Hepatocyte (in vitro differentiated cells): ENCODE data around the gene DNAJC5. TPM values are rescaled to one million over a fixed set of nuclear protein-coding genes. Genes with fewer than 3 reads are reported as not detected.

Experiments used
- DNase-seq: peaks from one replicate; pipeline ENCODE4 v3.0.0-alpha.2; 2016; ENCODE audit warnings: low spot score
- H2AFZ ChIP-seq: fragments of 200-600 bp; sonication (generic); 2 replicates; pipeline ENCODE4 v1.6.0; 2016; ENCODE audit warnings: antibody characterized with exemption, mild to moderate bottlenecking
- H3K27ac ChIP-seq: fragments of 200-600 bp; sonication (generic); 2 replicates; pipeline ENCODE4 v1.5.1; 2016; ENCODE audit warnings: mild to moderate bottlenecking
- H3K27me3 ChIP-seq: fragments of 200-600 bp; sonication (generic); 2 replicates; pipeline ENCODE4 v1.6.1; 2016
- H3K36me3 ChIP-seq: fragments of 200-600 bp; sonication (generic); replicated peaks from 2 replicates; pipeline ENCODE4 v1.5.1; 2016; ENCODE audit warnings: low read depth; ENCODE audit not compliant: insufficient read depth
- H3K4me1 ChIP-seq: fragments of 200-600 bp; sonication (generic); 2 replicates; pipeline ENCODE4 v1.5.1; 2016; ENCODE audit warnings: mild to moderate bottlenecking, moderate library complexity; ENCODE audit not compliant: insufficient read depth
- H3K4me2 ChIP-seq: fragments of 200-600 bp; sonication (generic); 2 replicates; pipeline ENCODE4 v1.6.0; 2016
- H3K4me3 ChIP-seq: fragments of 200-600 bp; sonication (generic); 2 replicates; pipeline ENCODE4 v1.5.1; 2016; ENCODE audit warnings: mild to moderate bottlenecking
- H3K79me2 ChIP-seq: fragments of 200-600 bp; sonication (generic); 2 replicates; pipeline ENCODE4 v1.6.0; 2017; ENCODE audit warnings: mild to moderate bottlenecking
- H3K9me2 ChIP-seq: fragments of 200-600 bp; sonication (generic); replicated peaks from 2 replicates; pipeline ENCODE4 v1.6.0; 2017; ENCODE audit warnings: mild to moderate bottlenecking; ENCODE audit not compliant: insufficient read depth
- H3K9me3 ChIP-seq: fragments of 200-600 bp; sonication (generic); 2 replicates; pipeline ENCODE4 v1.5.1; 2016; ENCODE audit warnings: low read depth, mild to moderate bottlenecking
- H4K20me1 ChIP-seq: fragments of 200-600 bp; sonication (generic); 2 replicates; pipeline ENCODE4 v1.6.0; 2016; ENCODE audit warnings: mild to moderate bottlenecking; ENCODE audit not compliant: insufficient read depth, poor library complexity, severe bottlenecking
- EZH2 ChIP-seq: fragments of 200-600 bp; sonication (generic); IDR thresholded peaks from 2 replicates; pipeline ENCODE4 v1.6.1; 2016; ENCODE audit warnings: antibody characterized with exemption, mild to moderate bottlenecking, borderline replicate concordance
- EZH2phosphoT487 ChIP-seq: fragments of 200-600 bp; sonication (generic); IDR thresholded peaks from one replicate; pipeline ENCODE4 v1.6.1; 2018; ENCODE audit warnings: antibody characterized with exemption, mild to moderate bottlenecking, low read depth, moderate library complexity; ENCODE audit not compliant: unreplicated experiment, severe bottlenecking
- WGBS: methylation state at CpG from one replicate; pipeline ENCODE4 v1.1.6; 2016; ENCODE audit warnings: low lambda C conversion rate; ENCODE audit errors: missing lambda C conversion rate; 5-methylcytosine and 5-hydroxymethylcytosine counted together
- polyA plus RNA-seq: library from polyadenylated mRNA; unstranded; fragments of >200 nt; fragmentation: Nextera tagmentation; extraction: Ambion mirVana; gene quantifications from 2 replicates; pipeline ENCODE4 v1.2.1, GENCODE V29; 2016
- total RNA-seq: library from RNA; depleted of rRNA; stranded (reverse); fragments of >200 nt; gene quantifications from 2 replicates; pipeline ENCODE4 v1.2.3, GENCODE V29; 2014
- TF ChIP-seq, protein P1 (sequence below): fragments of 200-600 bp; sonication (generic); IDR thresholded peaks from 2 replicates; pipeline ENCODE4 v1.5.1; 2016; ENCODE audit warnings: antibody characterized with exemption, mild to moderate bottlenecking; ENCODE audit not compliant: poor library complexity

DNAJC5 gene
- total and polyA plus RNA-seq, 2 experiments from 2014 or later = 10.2 to 39.6 TPM

DNA sequence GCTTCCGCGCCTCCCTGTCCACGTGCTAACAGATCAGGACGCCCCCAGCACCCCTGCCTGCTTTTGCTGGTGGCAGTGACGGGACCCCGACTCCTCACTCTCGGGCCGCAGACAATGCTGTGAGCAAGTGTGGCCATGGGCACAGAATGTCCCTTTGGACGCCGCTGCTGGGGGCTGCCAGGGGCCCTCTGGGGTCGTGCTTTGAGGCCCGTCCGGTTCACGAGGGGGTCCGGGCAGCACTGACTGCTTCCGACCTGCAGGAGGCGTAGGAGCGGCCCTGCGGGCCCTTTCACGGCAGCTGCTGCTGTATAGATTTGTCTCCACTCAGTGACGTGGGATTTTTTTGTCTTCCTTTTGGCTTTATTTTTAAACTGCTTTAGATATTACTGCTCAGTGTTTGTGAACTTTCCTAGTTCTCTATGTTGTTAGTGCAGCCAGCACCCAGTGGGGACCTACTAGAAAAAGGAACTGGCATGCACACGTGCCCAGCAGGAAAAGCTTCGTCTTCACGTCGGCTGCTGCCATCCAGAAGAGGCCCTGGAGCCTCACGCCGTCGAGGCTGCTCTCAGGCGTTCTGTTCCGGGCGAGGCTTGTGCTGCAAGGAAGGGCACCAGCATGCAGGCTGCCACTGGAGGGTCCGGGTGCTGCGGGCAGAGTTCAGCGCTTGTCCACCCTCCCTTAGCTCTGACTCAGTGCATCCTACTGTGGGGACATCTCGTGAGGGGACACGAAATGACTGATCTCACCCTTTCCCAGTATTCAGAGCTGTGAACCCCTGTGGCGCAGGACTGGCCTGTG is 39.5 kb downstream of the DNAJC5 start:
- DNase-seq = no peak
- Histone ChIP-seq H3K4me2 (no peak overlapping the region), H3K79me2 (peaks cover 9% of the 10 kb centered on the region), H3K9me3 (no peaks in the 10 kb centered on the region), H3K27me3 (no peaks in the 10 kb centered on the region), H3K4me1 (no peaks in the 10 kb centered on the region), H4K20me1 (peaks cover 9% of the 10 kb centered on the region), H2AFZ (no peak overlapping the region), H3K36me3 (no peaks in the 10 kb centered on the region), H3K4me3 (no peak overlapping the region), H3K27ac (no peak overlapping the region), H3K9me2 (no peaks in the 10 kb centered on the region)
- TF ChIP-seq, protein P1, sequence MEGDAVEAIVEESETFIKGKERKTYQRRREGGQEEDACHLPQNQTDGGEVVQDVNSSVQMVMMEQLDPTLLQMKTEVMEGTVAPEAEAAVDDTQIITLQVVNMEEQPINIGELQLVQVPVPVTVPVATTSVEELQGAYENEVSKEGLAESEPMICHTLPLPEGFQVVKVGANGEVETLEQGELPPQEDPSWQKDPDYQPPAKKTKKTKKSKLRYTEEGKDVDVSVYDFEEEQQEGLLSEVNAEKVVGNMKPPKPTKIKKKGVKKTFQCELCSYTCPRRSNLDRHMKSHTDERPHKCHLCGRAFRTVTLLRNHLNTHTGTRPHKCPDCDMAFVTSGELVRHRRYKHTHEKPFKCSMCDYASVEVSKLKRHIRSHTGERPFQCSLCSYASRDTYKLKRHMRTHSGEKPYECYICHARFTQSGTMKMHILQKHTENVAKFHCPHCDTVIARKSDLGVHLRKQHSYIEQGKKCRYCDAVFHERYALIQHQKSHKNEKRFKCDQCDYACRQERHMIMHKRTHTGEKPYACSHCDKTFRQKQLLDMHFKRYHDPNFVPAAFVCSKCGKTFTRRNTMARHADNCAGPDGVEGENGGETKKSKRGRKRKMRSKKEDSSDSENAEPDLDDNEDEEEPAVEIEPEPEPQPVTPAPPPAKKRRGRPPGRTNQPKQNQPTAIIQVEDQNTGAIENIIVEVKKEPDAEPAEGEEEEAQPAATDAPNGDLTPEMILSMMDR = no peak
- TF ChIP-seq EZH2phosphoT487 = no peak
- TF ChIP-seq EZH2 = no peak
- 93% methylated on average over 34 of the region's 37 CpGs for WGBS

DNA sequence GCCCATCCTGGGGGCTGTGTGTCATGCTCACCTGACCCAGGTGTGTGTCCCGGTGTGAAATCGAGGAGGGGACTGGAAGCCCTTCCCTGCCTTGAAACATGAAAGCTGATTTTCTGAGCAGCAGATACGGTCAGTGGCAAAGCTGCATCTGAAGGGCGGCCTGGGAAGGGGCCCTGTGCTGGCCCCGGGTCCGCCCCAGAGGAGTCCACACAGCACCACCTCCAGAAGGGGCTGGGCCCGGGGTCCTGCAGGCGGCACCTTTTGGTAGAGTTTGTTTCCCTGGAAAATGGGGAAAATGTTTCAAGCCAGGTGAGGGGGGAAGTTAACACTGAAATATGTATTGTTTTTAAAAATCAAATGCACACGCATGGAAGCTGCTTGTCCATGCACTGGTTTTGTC is 40.5 kb downstream of the DNAJC5 start:
- Histone ChIP-seq H3K36me3 (no peaks in the 10 kb centered on the region), H3K4me2 (no peak overlapping the region), H3K4me3 (no peak overlapping the region), H4K20me1 (peaks cover 10% of the 10 kb centered on the region), H3K9me2 (no peaks in the 10 kb centered on the region), H3K27me3 (no peaks in the 10 kb centered on the region), H3K27ac (no peak overlapping the region), H3K79me2 (peaks cover 9% of the 10 kb centered on the region), H2AFZ (no peak overlapping the region), H3K9me3 (no peaks in the 10 kb centered on the region), H3K4me1 (no peaks in the 10 kb centered on the region)
- DNase-seq = no peak
- TF ChIP-seq, protein P1 = no peak
- TF ChIP-seq EZH2 = no peak
- TF ChIP-seq EZH2phosphoT487 = no peak
- 97% methylated on average over 9 of the region's 9 CpGs for WGBS

DNA sequence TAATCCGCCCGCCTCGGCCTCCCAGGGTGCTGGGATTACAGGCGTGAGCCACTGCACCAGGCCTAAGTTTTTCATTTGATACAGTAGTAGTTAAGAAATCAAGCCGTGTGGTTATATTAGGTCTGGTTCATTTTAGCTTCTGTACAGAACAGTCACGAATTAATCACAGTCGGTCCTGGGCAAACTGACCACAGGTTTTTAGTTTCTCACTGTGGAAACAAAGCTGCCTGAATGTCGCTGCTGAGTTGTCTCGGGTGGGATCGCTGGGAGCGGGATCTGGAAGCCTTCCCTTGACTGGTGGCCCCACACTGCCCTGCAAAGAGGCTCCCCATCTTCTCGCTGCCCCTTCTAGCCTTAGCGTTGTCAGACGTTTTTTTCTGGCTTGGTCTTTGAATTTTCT is 42.7 kb downstream of the DNAJC5 start:
- no peak overlapping the region for H3K4me2 ChIP-seq
- DNase-seq = no peak
- WGBS = 95% methylated on average over 14 of the region's 14 CpGs
- H3K79me2 ChIP-seq = peaks cover 9% of the 10 kb centered on the region
- peaks cover 13% of the 10 kb centered on the region for H4K20me1 ChIP-seq
- no peaks in the 10 kb centered on the region for H3K9me2 ChIP-seq
- no peaks in the 10 kb centered on the region for H3K4me1 ChIP-seq
- no peaks in the 10 kb centered on the region for H3K36me3 ChIP-seq
- no peak for TF ChIP-seq EZH2phosphoT487
- TF ChIP-seq EZH2 = no peak
- TF ChIP-seq, protein P1 = no peak
- H3K27me3 ChIP-seq = no peaks in the 10 kb centered on the region
- no peak overlapping the region for H3K4me3 ChIP-seq
- H3K9me3 ChIP-seq = no peaks in the 10 kb centered on the region
- H3K27ac ChIP-seq = no peak overlapping the region
- no peak overlapping the region for H2AFZ ChIP-seq
